Measurements from ENCODE around the gene RSAD1.

The RSAD1 gene

DNA sequence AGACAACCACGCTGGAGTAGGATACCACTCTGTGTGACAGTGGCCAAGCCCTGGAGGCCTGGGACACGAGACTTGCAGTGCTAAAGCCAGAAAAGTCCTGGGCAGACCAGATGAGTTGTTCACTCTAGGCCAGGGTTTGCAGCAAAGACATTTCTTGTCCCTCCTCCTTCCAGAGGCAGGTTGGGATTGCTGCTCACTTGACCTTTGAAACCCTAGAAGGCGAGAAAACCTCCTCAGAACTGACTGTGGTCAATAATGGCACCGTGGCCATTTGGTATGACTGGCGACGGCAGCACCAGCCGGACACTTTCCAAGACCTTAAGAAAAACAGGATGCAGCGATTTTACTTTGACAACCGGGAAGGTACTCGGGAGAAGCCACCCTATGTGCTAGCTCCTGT is 44.1 kb downstream of the RSAD1 start:
- no peak for DNase-seq

DNA sequence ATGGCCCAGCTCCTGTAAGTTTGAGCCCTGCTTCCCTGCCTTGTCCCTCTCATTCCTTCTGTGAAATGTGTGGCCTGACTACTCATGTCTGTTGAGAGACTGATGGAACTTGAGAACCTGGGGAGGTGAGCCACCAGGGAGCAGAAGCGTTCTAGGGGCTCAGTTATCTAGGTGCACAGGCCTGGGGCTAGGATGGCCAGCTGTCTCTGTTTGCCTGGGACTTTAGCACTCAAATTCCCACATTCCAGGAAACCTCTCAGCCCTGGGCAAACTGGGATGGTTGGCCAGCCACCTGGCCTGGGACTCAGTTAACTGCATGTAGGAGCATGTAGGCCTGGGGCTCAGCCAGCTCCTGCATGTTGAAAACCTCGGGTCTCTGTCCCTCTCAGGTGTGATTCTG is 44.5 kb downstream of the RSAD1 start:
- no peak for DNase-seq

DNA sequence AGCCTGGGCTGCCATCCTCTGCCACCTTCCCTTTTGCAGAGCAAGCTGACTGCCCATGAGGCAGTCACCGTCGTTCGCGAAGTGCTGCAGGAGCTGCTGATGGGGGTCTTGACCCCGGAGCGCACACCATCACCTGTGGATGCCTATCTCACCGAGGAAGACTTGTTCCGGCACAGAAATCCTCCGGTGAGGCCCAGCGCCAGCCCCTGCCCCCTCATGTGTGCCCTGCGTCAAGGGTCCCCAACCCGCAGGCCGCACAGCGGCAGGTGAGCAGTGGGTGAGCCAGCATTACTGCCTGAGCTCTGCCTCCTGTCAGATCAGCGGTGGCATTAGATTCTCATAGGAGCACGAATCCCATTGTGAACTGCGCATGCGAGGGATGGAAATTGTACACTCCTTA is 46.2 kb downstream of the RSAD1 start:
- no peak for DNase-seq

DNA sequence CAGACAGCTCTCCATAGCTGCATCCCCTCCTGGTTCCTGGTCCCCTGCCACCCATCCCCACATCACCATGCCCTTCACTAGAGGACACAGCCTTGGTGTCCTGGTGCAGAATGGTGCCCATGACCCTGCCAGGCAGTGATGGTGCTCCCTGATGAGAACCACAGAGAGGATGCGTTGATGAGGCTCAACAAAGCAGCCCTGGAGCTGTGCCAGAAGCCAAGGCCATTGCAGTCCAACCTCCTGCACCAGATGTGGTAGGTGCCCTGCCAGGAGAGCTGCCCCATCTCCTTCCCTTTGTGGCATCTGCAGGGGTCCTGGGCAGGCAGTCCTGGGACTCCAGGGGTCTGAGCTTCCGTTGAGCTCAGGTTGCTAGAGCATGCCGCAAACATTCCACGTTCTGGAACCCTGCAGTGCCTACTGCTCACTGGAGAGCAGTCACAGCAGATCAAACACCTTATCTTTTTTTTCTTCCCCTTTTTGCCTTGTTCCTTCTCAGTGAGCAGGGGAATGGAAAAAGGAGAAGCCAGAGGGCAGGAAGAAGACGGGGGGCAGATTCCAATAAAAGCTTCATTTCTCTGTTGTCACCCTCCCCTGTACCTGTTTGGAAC is 48.6 kb downstream of the RSAD1 start:
- DNase-seq: no peak

DNA sequence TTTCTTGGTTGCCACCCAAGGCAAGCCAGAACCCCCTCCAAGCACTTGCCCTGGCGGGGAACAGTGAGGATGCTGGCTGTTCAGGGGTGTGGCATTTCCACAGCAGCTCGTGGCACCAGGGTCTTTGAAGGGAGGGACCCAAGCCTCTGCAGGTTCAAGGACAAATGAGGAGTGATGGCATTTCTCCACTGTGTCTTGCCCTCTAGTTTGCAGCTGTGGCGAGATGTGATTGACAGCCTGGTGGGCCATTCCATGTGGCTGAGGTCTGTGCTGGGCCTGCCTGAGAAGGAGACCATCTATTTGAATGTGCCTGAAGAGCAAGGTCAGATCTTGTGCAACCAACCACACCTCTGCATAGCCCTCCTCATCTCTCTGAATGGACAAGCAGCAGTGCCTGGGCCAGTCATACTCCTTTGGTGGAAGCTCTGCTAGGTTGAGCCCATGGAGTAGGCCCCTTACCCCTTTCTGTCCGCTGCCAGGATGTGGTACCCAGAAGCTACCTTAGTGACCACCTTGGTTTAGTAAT is 49.4 kb downstream of the RSAD1 start:
- no peak for DNase-seq

DNA sequence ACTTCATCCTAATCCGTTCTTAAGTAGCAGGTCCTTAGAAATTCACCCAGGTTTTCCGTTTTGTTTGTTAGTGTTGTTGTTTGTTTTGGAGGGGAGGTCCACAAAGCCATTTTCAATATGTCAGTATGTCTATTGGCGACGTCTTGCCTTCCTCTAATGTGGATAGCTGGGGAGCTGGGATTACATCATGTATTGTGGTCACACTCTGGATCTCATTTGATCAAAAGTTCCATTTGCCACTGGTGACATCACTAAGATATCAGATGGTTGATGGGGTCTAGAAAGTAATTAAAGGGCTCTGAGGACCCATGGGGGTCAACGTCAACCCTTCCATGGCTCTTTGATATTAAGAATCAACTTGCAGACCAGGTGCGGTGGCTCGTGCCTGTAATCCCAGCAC is 51.2 kb downstream of the RSAD1 start:
- no peak for DNase-seq

DNA sequence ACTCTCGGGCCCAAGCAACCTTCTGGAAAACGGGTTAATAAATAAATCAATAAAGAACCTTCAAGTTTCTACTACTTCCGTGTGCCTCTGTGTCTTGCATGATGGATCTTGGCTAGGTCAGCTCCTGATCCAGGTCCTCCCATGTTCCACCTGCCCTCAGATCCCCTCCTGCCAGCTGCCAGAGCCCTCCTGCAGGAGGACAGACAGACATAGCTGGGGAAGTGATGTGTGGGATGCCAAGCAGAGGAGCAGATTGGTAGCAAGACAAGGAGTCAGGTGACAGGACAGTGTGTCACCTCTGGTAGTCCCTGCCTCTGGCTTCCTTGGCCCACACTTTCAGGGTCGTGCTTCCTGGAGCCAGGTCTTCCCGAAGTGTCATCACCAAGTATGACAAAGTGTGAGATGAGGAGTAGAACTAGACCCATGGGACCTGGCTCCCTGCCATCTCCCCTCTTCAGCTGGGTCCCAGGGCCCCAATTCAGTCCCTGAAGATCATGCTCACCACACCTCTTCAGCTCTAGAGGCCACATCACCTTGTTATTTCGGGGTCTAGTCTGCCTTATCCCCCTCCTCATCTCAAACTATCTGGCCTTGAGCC is 52.9 kb downstream of the RSAD1 start:
- no peak for DNase-seq

DNA sequence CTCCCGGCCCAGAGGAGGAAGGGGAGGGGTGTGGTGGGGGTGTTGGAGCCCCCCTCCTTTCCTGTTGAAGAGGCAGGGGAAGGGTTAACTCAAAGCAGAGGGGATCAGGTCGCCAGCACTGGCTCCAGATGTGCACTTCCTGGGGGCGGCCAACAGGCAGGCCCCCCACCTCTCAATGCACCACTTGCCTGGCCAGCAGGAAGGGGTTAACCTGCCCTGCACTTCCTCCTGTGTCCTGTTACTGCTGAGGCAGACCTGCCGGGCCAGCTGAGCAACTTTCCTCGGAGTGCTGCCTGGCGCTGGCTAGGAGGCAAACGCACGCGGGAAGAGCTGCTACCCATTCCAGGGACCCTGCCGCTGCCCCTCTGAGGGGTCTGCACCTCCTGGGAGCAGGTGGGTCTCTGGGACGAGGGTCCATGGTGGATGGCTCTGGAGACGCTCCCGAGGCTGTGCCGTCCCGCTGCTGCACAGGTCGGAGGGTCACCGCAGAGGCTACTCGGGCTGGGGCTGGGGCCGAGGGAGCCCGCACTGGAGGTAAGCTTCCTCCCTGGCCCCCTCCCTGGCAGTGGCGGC is 53.9 kb downstream of the RSAD1 start, which contains the start of gene EPN3:
EPN3 (plus strand) TSS at position 284 of the 573 bp plus-strand sequence. CDS start 3,822 bp downstream, outside the sequence.
- no peak for DNase-seq

DNA sequence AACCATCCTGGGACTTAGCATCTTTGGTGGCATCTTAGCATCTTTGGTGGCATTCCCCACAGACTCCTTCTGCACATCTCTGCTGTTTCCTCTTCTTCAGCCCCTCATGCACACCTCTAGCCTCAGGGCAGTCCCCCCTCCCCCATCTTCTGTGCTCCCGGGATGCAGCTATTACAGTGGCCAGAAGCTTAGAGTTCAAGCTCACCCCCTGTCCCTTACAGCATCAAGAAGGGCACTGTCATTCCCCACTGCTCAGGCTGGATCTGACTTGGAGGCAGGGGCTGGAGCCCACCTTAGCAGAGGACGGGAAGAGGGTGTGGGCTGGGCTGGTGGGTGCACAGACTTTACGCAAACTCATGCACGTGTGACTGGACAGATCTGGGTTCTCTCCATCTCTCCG is 54.5 kb downstream of the RSAD1 start:
- no peak for DNase-seq

DNA sequence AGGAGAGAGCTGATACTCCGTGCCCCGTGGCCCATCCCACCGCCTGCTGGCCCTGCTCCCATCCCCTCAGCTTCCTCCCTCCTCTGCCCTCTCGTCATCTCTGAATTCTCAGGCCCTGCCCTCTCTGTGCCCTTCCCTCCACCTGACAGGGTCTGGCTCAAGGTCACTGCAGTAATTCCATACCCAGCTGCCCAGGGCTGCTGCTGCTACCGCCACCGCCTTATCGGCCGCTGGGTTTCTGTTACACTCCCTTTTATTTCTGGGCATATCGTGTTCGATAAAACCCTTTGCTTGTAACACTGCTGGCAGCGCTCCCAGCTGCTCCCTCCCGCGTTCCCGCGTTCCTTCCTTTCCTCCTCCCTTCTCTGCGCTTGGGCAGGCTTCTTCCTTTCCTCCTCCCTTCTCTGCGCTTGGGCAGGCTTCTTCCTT is 55.1 kb downstream of the RSAD1 start:
- DNase-seq: no peak

DNA sequence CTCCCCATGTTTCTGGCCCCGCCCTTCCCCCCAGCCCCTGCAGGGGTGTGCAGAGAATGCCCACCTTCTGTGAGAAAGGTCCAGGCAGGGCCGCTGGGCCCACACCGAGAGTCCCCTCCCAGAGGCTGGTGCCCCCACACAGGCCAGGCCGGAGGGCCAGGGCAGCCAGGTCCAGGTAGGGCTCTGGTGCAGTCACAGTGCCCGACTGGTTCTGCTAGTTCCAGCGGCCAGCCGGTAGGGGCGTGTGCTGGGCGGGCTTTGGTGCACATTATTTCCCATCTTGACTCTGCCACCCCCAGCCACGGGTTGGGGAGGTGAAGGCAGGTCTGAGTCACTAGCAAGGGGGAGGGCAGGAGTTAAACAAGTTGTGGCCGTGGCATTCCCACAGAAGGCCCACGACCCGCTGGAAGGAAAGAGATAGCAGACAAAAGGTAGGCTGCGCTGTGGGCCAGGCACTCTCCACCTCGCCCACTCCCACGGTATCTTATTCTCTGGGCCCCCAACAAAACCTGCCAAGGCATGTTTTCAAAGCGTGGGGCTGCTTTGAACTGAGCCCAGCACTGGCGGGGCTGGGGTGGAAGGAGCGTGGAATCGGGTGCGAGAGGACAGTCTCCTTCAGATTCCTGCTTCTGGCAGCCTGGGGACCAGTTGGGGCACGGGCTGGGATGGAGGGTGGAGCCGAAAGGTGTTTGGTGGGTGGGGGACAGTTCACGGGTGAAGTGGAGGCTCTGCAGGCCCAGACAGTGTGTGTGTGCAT is 55.7 kb downstream of the RSAD1 start:
- DNase-seq: no peak

DNA sequence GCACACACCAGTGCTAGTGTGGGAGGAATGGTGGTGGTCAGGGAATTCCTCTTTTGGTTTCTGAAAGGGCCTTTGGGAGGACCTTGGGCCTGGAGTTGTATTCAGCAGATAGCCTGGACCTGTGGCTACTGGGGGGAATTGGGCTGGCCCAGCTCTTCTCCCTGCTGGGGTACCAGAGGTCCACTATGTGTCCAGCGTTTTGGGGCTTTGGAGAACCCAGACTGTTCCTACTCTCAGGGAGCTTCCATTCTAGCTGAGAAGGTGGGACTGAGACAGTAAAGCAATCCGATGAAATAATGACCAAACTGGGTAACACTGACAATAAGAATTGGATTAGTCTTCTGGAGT is 56.3 kb downstream of the RSAD1 start:
- DNase-seq: no peak

DNA sequence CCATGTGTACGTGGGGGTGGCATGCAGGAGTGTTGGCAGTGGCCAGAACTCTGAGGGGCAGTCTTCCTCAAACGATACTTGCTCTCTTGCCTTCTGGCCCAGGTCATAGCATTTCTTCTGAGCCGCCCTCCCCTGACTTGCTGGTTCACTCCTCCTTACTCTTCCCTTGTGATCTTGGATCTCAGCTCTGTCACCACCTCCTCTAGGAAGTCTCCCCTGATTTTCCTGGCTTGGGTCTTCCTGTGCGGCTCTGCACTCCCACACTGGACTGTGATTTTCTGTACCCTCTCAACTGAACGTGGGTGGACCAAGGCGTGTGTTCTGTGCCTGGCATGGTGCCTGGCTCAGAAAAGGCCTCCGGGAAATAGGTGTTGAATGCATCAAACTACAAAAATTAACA is 56.7 kb downstream of the RSAD1 start:
- no peak for DNase-seq

Measured in CD4-positive, alpha-beta T cell treated with Interleukin-10 for 1 hour (primary cell).